Testis (tissue), 2 donors: ENCODE data around the gene PRKG1.

Experiments
- CTCF ChIP-seq, 3 experiments: fragments of 450-650 bp in 2 of 3; fragments of 200-600 bp in 1 of 3; sonication (generic) in 1 of 3; IDR thresholded peaks; one replicate each; pipeline ENCODE4 v1.5.1; 2016 to 2019; ENCODE audit warnings: antibody characterized with exemption in 3 of 3, mild to moderate bottlenecking in 2 of 3, moderate library complexity in 1 of 3
- POLR2A ChIP-seq: fragments of 450-650 bp; IDR thresholded peaks from one replicate; pipeline ENCODE4 v1.6.1; 2017; ENCODE audit warnings: antibody characterized with exemption, mild to moderate bottlenecking, moderate library complexity

GRCh38 chr10:51708609-51709008 lies 634.3 kb downstream of the PRKG1 start:
- TF ChIP-seq POLR2A (no peak), CTCF (IDR thresholded peaks at IDR 0.05) (no peak)
